OCI-LY3 (cell line): ENCODE measurements around the gene SAMD14.

Experiments
- EZH2phosphoT487 ChIP-seq: fragments of 200-600 bp; shearing (Covaris generic); IDR thresholded peaks from 2 replicates; pipeline ENCODE4 v1.6.1; 2018; ENCODE audit warnings: antibody characterized with exemption, mixed run types, low read depth
- TF ChIP-seq, protein P1 (sequence below): fragments of 200-600, 300-600 bp; sonication (generic); IDR thresholded peaks from 2 replicates; pipeline ENCODE4 v1.5.1; 2014; ENCODE audit warnings: antibody characterized with exemption, low read length, low read depth

GRCh38 chr17:50152736-50153135, 22.8 kb upstream of the SAMD14 start:
- TF ChIP-seq, protein P1, sequence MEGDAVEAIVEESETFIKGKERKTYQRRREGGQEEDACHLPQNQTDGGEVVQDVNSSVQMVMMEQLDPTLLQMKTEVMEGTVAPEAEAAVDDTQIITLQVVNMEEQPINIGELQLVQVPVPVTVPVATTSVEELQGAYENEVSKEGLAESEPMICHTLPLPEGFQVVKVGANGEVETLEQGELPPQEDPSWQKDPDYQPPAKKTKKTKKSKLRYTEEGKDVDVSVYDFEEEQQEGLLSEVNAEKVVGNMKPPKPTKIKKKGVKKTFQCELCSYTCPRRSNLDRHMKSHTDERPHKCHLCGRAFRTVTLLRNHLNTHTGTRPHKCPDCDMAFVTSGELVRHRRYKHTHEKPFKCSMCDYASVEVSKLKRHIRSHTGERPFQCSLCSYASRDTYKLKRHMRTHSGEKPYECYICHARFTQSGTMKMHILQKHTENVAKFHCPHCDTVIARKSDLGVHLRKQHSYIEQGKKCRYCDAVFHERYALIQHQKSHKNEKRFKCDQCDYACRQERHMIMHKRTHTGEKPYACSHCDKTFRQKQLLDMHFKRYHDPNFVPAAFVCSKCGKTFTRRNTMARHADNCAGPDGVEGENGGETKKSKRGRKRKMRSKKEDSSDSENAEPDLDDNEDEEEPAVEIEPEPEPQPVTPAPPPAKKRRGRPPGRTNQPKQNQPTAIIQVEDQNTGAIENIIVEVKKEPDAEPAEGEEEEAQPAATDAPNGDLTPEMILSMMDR, result no peak
- no peak for TF ChIP-seq EZH2phosphoT487
